SU-DHL-6 (cell line): Measurements from ENCODE around the gene PARP1.
"Not testable (repeated sequence)": the region's sequence is repeated elsewhere in the genome, so short reads cannot be mapped to it uniquely, and the experiment has no call there.

Experiments
- H2AFZ ChIP-seq: fragments of 200-600 bp; sonication (generic); 2 replicates; pipeline ENCODE4 v1.6.1; 2014; ENCODE audit warnings: low read depth, mild to moderate bottlenecking, moderate library complexity, mixed read lengths, antibody characterized with exemption, low read length; ENCODE audit not compliant: severe bottlenecking
- H3F3A ChIP-seq: fragments of 200-600 bp; shearing (Covaris generic); 2 replicates; pipeline ENCODE4 v1.6.0; 2016; ENCODE audit warnings: antibody characterized with exemption, mild to moderate bottlenecking; ENCODE audit not compliant: insufficient read depth
- H3K27ac ChIP-seq: fragments of 200-600 bp; sonication (generic); 2 replicates; pipeline ENCODE4 v1.5.1; 2016; ENCODE audit warnings: low read depth, mild to moderate bottlenecking, low read length, moderate library complexity, mixed read lengths
- H3K27me3 ChIP-seq: fragments of 200-600 bp; sonication (generic), shearing (Covaris generic); 2 replicates; pipeline ENCODE4 v1.6.0; 2014; ENCODE audit warnings: mild to moderate bottlenecking, low read length
- H3K36me3 ChIP-seq: fragments of 200-600 bp; sonication (generic); 2 replicates; pipeline ENCODE4 v1.6.1; 2014; ENCODE audit warnings: mild to moderate bottlenecking, low read length, mixed read lengths
- H3K4me2 ChIP-seq: fragments of 300-600, 200-600 bp; shearing (Covaris generic), sonication (generic); 2 replicates; pipeline ENCODE4 v1.6.0; 2014; ENCODE audit warnings: low read length, low read depth, mild to moderate bottlenecking; ENCODE audit not compliant: poor library complexity, severe bottlenecking
- H3K4me3 ChIP-seq: fragments of 200-600 bp; sonication (generic); 2 replicates; pipeline ENCODE4 v1.5.1; 2014; ENCODE audit warnings: antibody characterized with exemption, low read length, mild to moderate bottlenecking, mixed read lengths; ENCODE audit not compliant: insufficient read depth, poor library complexity, severe bottlenecking
- H3K79me2 ChIP-seq: fragments of 200-600 bp; sonication (generic); 2 replicates; pipeline ENCODE4 v1.6.1; 2014; ENCODE audit warnings: mild to moderate bottlenecking, low read length, moderate library complexity; ENCODE audit not compliant: insufficient read depth
- H3K9ac ChIP-seq: fragments of 200-600 bp; sonication (generic); 2 replicates; pipeline ENCODE4 v1.7.0; 2014; ENCODE audit warnings: mild to moderate bottlenecking, low read length
- H3K9me2 ChIP-seq: fragments of 200-600 bp; sonication (generic); replicated peaks from 2 replicates; pipeline ENCODE4 v1.6.1; 2014; ENCODE audit warnings: low read length; ENCODE audit not compliant: insufficient read depth
- H3K9me3 ChIP-seq: fragments of 200-600 bp; sonication (generic); 2 replicates; pipeline ENCODE4 v1.6.1; 2014; ENCODE audit warnings: low read length, mixed read lengths; ENCODE audit not compliant: insufficient read depth
- H4K20me1 ChIP-seq: fragments of 200-600 bp; sonication (generic); 2 replicates; pipeline ENCODE4 v1.6.1; 2014; ENCODE audit warnings: low read depth, mild to moderate bottlenecking, antibody characterized with exemption, low read length, moderate library complexity, mixed read lengths
- EZH2phosphoT487 ChIP-seq: fragments of 200-600 bp; sonication (generic), shearing (Covaris generic); conservative IDR thresholded peaks from 2 replicates; pipeline ENCODE4 v1.6.1; 2018; ENCODE audit warnings: mild to moderate bottlenecking, antibody characterized with exemption, low read length, moderate library complexity, mixed read lengths
- TF ChIP-seq, protein P1 (sequence below): fragments of 200-600 bp; sonication (generic); IDR thresholded peaks from one replicate; pipeline ENCODE4 v1.5.1; 2017; ENCODE audit warnings: antibody characterized with exemption, mild to moderate bottlenecking, low read length, moderate library complexity; ENCODE audit not compliant: insufficient read depth, poor library complexity, severe bottlenecking

Gene PARP1

DNA sequence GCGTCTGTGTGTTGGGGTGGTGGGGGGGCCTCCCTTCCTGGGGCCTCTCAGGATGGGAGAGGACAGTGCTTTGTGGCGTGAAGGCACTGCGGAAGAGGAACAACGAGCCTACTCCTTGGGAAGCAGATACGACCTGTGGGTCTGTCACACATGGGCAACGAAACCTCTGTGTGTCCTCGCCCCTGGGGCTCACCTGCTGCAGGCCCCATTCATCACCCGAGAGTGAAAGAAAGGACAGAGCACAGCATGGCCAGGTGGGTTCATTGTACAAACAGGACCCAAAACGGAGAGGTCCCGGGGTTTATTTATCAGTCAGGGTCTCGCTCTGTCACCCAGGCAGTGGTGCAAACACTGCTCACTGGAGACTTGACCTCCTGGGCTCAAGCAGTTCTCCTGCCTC, 58.8 kb downstream of the PARP1 start:
- no peaks in the 10 kb centered on the region for H3K79me2 ChIP-seq
- no peaks in the 10 kb centered on the region for H3K27me3 ChIP-seq
- H3K4me3 ChIP-seq: no peak overlapping the region
- peak overlapping the region; percentile 70 for H3K4me2 ChIP-seq
- H3K36me3 ChIP-seq: no peaks in the 10 kb centered on the region
- no peaks in the 10 kb centered on the region for H3K9me3 ChIP-seq
- no peaks in the 10 kb centered on the region for H3K9me2 ChIP-seq
- H3K27ac ChIP-seq: peak overlapping the region; percentile 99
- H4K20me1 ChIP-seq: no peaks in the 10 kb centered on the region
- no peak for TF ChIP-seq EZH2phosphoT487
- TF ChIP-seq, protein P1, sequence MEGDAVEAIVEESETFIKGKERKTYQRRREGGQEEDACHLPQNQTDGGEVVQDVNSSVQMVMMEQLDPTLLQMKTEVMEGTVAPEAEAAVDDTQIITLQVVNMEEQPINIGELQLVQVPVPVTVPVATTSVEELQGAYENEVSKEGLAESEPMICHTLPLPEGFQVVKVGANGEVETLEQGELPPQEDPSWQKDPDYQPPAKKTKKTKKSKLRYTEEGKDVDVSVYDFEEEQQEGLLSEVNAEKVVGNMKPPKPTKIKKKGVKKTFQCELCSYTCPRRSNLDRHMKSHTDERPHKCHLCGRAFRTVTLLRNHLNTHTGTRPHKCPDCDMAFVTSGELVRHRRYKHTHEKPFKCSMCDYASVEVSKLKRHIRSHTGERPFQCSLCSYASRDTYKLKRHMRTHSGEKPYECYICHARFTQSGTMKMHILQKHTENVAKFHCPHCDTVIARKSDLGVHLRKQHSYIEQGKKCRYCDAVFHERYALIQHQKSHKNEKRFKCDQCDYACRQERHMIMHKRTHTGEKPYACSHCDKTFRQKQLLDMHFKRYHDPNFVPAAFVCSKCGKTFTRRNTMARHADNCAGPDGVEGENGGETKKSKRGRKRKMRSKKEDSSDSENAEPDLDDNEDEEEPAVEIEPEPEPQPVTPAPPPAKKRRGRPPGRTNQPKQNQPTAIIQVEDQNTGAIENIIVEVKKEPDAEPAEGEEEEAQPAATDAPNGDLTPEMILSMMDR: no peak
- peak overlapping the region; percentile 17 for H2AFZ ChIP-seq
- H3K9ac ChIP-seq: peak overlapping the region; percentile 62
- H3F3A ChIP-seq: peaks cover 58% of the 10 kb centered on the region

DNA sequence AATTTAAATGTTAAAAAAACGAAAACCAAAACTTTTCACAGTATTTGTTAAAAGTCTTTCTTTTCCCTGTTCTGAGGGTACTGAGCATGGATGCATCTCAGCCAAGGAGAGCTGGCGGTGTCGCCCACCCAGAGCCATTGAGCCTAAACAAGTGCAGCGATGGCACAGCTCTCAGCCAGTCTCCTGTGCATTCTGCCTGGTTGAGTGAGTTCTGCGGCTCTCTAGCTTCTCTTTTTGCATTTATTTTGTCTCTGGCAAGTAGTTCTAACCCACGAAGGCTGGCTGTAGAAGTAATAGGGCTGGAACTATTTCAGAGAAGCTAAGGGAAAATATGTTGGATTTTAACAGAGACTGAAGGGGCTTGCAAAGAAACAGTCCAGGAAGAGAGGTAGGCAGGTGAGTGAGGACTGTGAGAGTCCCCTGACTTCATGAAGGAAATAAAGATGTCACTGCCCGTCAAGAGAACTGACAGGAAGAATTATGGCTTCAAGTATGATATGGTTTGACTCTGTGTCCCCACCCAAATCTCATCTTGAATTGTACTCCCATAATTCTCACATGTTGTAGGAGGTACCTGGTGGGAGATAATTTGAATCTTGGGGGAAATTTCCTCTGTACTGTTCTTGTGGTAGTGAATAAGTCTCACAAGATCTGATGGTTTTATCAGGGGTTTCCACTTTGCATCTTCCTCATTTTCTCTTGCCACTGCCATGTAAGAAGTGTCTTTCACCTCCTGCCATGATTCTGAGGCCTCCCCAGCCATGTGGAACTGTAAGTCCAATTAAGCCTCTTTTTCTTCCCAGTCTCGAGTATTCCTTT, 63.2 kb downstream of the PARP1 start:
- peak overlapping the region; percentile 75 for H2AFZ ChIP-seq
- H4K20me1 ChIP-seq: no peaks in the 10 kb centered on the region
- peak overlapping the region; percentile 45 for H3K4me2 ChIP-seq
- H3F3A ChIP-seq: peaks cover 37% of the 10 kb centered on the region
- peak overlapping the region; percentile 90 for H3K27ac ChIP-seq
- H3K9me2 ChIP-seq: no peaks in the 10 kb centered on the region
- no peak for TF ChIP-seq EZH2phosphoT487
- TF ChIP-seq, protein P1: no peak
- H3K79me2 ChIP-seq: no peaks in the 10 kb centered on the region
- no peaks in the 10 kb centered on the region for H3K36me3 ChIP-seq
- H3K27me3 ChIP-seq: no peaks in the 10 kb centered on the region
- H3K9ac ChIP-seq: peak overlapping the region; percentile 32
- H3K9me3 ChIP-seq: peaks cover 7% of the 10 kb centered on the region; the same call in 1 of the 2 replicates
- no peak overlapping the region for H3K4me3 ChIP-seq

DNA sequence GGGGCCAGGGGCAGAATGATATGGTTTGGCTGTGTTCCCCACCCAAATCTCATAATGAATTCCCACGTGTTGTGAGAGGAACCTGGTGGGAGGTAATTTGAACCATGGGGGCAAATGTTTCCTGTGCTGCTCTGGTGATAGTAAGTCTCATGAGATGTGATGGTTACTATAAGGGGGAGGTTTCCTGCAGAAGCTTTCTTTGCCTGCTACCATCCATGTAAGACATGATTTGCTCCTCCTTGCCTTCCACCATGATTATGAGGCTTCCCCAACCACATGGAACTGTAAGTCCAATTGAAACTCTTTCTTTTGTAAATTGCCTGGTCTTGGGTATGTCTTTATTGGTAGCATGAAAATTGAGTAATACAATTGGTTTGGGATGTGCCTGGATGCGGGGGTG, 65.2 kb downstream of the PARP1 start:
- no peak for TF ChIP-seq EZH2phosphoT487
- TF ChIP-seq, protein P1: no peak
- H3K79me2 ChIP-seq: no peaks in the 10 kb centered on the region
- H4K20me1 ChIP-seq: no peaks in the 10 kb centered on the region
- H3K27me3 ChIP-seq: no peaks in the 10 kb centered on the region
- H3K4me3 ChIP-seq: no peak overlapping the region
- H3F3A ChIP-seq: peaks cover 18% of the 10 kb centered on the region
- no peak overlapping the region for H3K27ac ChIP-seq
- no peak overlapping the region for H3K4me2 ChIP-seq
- H2AFZ ChIP-seq: no peak overlapping the region
- H3K9me2 ChIP-seq: no peaks in the 10 kb centered on the region
- H3K9me3 ChIP-seq: peaks cover 7% of the 10 kb centered on the region; the same call in 1 of the 2 replicates
- H3K36me3 ChIP-seq: no peaks in the 10 kb centered on the region
- no peak overlapping the region for H3K9ac ChIP-seq

DNA sequence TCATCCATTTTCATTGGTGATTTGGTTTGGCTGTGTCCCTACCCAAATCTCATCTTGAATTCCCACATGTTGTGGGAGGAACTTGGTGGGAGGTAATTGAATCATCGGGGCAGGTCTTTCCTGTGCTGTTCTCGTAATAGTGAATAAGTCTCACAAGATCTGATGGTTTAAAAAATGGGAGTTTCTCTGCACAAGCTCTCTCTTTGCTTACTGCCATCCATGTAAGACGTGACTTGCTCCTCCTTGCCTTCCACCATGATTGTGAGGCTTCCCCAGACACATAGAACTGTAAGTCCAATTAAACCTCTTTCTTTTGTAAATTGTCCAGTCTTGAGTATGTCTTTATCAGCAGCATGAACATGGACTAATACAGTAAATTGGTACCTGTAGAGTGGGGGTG, 67.8 kb downstream of the PARP1 start:
- peaks cover 14% of the 10 kb centered on the region for H3F3A ChIP-seq
- H3K27me3 ChIP-seq, H3K9me2 ChIP-seq, H3K9ac ChIP-seq, H3K27ac ChIP-seq, H2AFZ ChIP-seq, H3K9me3 ChIP-seq, H4K20me1 ChIP-seq, H3K36me3 ChIP-seq, H3K4me2 ChIP-seq, H3K79me2 ChIP-seq, H3K4me3 ChIP-seq: not testable (repeated sequence)
